Medulla oblongata (tissue), 1 donor: ENCODE measurements around the gene ABCB8.

ENCODE experiments used
- DNase-seq: peaks from one replicate; pipeline ENCODE4 v3.0.0-alpha.2; 2015; ENCODE audit errors: extremely low spot score

Gene ABCB8

DNA sequence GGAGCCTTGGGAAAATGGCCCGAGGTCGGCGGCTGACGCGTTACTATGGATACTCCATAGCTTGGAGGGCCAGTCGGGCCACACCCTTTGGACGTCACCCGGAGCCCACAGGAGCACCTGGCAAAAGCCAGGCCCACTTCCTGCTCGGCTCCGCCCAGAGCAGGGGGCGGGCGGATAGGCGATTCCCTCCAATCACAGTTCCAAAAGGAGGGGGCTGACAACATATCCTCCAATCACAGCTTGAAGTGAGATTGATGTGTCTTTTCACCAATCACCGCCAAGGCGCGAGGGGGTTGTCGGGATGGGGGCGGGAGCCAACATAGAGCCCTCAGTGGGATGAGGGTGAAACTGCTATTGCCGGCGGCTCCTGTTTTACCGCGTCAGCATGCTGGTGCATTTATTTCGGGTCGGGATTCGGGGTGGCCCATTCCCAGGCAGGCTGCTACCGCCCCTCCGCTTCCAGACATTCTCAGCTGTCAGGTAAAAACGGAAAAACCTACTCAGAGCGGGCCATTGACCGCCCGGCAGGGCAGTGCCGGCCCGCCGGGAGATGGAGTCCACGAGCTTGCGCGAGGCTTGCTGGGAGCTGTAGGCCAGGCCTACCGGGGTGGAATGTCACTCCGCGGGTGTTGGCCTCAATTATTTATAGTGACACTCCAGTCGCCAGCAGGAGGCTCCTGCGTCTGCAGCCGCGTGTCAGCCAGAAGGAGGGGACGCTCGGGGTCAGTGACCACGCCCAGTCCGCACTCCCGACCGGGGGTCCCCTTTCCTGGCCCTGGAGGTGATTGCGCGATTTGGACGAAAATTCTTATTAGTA is at the start of gene ABCB8:
ABCB8 (plus strand) TSS at position 320 of the 817 bp plus-strand sequence; CDS start at position 386, 66 bp downstream.
- peak; percentile 99 for DNase-seq

DNA sequence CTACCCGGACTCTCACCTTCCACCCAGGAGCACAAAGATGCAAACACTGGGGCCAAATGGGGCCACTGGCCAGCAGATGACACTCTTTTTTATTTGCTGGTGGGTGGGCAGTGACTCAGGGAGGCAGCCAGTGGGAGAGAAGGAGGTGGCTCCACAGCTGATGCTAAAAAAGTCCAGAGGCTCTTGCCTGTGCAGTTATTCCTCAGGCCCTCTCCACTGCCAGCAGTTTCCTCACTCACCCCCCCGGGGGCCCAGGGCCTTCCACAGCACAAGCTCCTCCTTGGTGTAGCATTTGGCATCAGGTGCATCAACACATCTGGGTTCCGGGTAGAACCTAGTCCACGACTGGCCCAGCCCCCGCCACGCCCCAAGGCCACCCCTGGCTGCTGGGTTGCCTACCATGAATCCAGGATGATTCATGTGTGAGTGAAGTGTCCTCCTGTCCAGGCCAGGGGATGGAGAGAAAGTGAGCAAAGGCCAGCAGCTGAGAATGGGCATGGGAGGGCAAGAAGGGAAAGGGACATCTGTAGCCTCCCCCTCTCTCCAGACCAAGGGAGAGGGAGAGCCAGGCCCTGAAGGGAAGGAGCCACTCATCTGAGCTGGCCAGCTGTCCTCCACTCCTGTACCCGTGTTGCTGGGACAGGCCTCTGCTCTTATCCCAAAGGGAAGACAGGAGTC is 48.4 kb upstream of the ABCB8 start:
- DNase-seq: no peak

GRCh38 chr7:150980663-150981062 is 47.6 kb upstream of the ABCB8 start:
- no peak for DNase-seq

- DNase-seq: no peak
Measured at GRCh38 chr7:150981644-150982043, 46.6 kb upstream of the ABCB8 start.

GRCh38 chr7:150982351-150982750 is 45.9 kb upstream of the ABCB8 start:
- DNase-seq: peak; percentile 97

GRCh38 chr7:150983893-150984368 is 44.3 kb upstream of the ABCB8 start:
- peak; percentile 57 for DNase-seq

DNA sequence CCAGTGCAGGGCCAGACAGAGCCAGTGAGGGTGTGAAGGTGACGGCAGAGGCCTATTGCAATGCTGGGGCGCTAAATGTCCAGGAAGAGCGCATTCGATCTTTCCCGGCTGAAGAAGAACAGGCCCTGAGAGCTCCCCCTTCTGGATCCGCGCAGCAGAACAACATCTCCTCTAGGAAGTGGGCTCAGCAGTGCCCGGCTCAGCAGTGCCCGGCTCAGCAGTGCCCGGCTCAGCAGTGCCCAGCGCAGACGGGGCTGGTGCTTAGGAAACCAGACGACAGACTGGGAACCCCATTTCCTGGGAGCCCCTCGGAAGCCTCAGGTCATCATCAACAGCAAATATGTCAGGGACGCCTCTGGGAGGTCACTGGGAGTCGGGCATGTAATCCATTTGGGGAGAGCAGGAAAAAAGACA is 42.1 kb upstream of the ABCB8 start:
- DNase-seq: peak; percentile 76

- DNase-seq: no peak
Measured at GRCh38 chr7:150986556-150986955, 41.7 kb upstream of the ABCB8 start.

GRCh38 chr7:150988230-150989226 is 39.7 kb upstream of the ABCB8 start:
- DNase-seq: peak; percentile 66

DNA sequence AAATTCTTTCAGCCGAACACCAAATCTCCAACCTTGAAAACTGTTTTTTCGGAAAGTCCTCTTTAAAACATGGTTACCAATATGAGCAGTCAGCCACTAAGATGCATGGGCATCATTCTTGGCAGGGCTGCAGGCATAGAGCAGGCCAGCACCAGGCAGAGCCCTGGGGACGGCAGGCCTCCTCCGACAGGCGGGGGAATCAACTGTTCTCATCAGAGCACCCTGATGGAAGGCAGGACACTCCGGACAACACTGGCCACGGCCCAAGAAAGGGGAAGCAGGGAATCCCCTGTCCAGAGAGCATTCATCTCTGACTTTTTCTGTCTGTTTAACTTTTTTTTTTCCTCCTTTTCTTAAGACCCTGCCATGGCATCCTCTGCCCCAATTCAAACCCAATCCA is 38.8 kb upstream of the ABCB8 start:
- no peak for DNase-seq

GRCh38 chr7:150990416-150991186 is 37.6 kb upstream of the ABCB8 start, which contains the start of gene NOS3:
TSS of gene NOS3 (plus strand) at chr7:150991017. CDS start at chr7:150993804, 2,787 bp downstream.
- no peak for DNase-seq

DNA sequence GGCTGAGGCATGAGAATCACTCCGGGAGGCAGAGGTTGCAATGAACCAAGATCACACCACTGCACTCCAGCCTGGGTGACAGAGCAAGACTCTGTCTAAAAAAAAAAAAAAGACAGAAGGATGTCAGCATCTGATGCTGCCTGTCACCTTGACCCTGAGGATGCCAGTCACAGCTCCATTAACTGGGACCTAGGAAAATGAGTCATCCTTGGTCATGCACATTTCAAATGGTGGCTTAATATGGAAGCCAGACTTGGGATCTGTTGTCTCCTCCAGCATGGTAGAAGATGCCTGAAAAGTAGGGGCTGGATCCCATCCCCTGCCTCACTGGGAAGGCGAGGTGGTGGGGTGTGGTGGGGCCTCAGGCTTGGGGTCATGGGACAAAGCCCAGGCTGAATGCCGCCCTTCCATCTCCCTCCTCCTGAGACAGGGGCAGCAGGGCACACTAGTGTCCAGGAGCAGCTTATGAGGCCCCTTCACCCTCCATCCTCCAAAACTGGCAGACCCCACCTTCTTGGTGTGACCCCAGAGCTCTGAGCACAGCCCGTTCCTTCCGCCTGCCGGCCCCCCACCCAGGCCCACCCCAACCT is 36.1 kb upstream of the ABCB8 start:
- DNase-seq: no peak

DNA sequence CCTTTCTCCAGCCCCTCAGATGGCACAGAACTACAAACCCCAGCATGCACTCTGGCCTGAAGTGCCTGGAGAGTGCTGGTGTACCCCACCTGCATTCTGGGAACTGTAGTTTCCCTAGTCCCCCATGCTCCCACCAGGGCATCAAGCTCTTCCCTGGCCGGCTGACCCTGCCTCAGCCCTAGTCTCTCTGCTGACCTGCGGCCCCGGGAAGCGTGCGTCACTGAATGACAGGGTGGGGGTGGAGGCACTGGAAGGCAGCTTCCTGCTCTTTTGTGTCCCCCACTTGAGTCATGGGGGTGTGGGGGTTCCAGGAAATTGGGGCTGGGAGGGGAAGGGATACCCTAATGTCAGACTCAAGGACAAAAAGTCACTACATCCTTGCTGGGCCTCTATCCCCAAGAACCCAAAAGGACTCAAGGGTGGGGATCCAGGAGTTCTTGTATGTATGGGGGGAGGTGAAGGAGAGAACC is 35.4 kb upstream of the ABCB8 start:
- DNase-seq: no peak

- no peak for DNase-seq
Measured at GRCh38 chr7:150993511-150993910, 34.7 kb upstream of the ABCB8 start.

GRCh38 chr7:150994141-150994837 is 34.0 kb upstream of the ABCB8 start:
- no peak for DNase-seq

GRCh38 chr7:150994838-150995510 is 33.3 kb upstream of the ABCB8 start:
- DNase-seq: no peak

GRCh38 chr7:150996376-150997074 is 31.7 kb upstream of the ABCB8 start:
- DNase-seq: no peak

GRCh38 chr7:150997075-150997511 is 31.2 kb upstream of the ABCB8 start:
- no peak for DNase-seq
